HL-60 (cell line): ENCODE results near the gene APC2.

ENCODE experiments used
- CTCF ChIP-seq: IDR thresholded peaks from one replicate; pipeline ENCODE4 v1.5.1; 2011; ENCODE audit warnings: low read length, control low read depth, inconsistent platforms; ENCODE audit not compliant: insufficient read depth
- GABPA ChIP-seq: IDR thresholded peaks from 2 replicates; pipeline ENCODE4 v1.6.1; 2012; ENCODE audit warnings: low read depth
- POLR2AphosphoS5 ChIP-seq: IDR thresholded peaks from 2 replicates; pipeline ENCODE4 v1.6.1; 2012; ENCODE audit warnings: low read depth
- SPI1 ChIP-seq: IDR thresholded peaks from 2 replicates; pipeline ENCODE4 v1.6.1; 2012; ENCODE audit warnings: low read depth, mild to moderate bottlenecking, borderline replicate concordance
- TF ChIP-seq, protein P1 (sequence below): IDR thresholded peaks from 2 replicates; pipeline ENCODE4 v1.6.1; 2012; ENCODE audit warnings: low read depth; ENCODE audit not compliant: insufficient replicate concordance

- TF ChIP-seq CTCF (no peak), POLR2AphosphoS5 (no peak), GABPA (no peak), SPI1 (no peak)
- TF ChIP-seq, protein P1, sequence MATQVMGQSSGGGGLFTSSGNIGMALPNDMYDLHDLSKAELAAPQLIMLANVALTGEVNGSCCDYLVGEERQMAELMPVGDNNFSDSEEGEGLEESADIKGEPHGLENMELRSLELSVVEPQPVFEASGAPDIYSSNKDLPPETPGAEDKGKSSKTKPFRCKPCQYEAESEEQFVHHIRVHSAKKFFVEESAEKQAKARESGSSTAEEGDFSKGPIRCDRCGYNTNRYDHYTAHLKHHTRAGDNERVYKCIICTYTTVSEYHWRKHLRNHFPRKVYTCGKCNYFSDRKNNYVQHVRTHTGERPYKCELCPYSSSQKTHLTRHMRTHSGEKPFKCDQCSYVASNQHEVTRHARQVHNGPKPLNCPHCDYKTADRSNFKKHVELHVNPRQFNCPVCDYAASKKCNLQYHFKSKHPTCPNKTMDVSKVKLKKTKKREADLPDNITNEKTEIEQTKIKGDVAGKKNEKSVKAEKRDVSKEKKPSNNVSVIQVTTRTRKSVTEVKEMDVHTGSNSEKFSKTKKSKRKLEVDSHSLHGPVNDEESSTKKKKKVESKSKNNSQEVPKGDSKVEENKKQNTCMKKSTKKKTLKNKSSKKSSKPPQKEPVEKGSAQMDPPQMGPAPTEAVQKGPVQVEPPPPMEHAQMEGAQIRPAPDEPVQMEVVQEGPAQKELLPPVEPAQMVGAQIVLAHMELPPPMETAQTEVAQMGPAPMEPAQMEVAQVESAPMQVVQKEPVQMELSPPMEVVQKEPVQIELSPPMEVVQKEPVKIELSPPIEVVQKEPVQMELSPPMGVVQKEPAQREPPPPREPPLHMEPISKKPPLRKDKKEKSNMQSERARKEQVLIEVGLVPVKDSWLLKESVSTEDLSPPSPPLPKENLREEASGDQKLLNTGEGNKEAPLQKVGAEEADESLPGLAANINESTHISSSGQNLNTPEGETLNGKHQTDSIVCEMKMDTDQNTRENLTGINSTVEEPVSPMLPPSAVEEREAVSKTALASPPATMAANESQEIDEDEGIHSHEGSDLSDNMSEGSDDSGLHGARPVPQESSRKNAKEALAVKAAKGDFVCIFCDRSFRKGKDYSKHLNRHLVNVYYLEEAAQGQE, result no peak
Observed at GRCh38 chr19:1505991-1506881, 56.3 kb downstream of the APC2 start.
